ENCODE data around the gene LSM12.

- TF ChIP-seq CTCF (IDR thresholded peaks at IDR 0.05) (no peak), POLR2A (IDR thresholded peaks at IDR 0.05) (no peak)
Observed at GRCh38 chr17:44111777-44112176, 45.3 kb upstream of the LSM12 start.
